ENCODE results near the gene SLC2A13. TPM values are rescaled to one million over a fixed set of nuclear protein-coding genes. Genes with fewer than 3 reads are reported as not detected.

The SLC2A13 gene
- total RNA-seq, 1 donor from 2014 or later: 7.4 TPM

GRCh38 chr12:39946361-39947280, 159.3 kb downstream of the SLC2A13 start:
- Mint-ChIP-seq H3K4me1 (no peaks in the 10 kb centered on the region), H3K36me3 (no peaks in the 10 kb centered on the region), H3K9me3 (peaks cover 24% of the 10 kb centered on the region), H3K27me3 (ENCODE audit: low read depth) (no peaks in the 10 kb centered on the region), H3K4me3 (no peak overlapping the region), H3K27ac (no peak overlapping the region)
- no peak for DNase-seq (ENCODE audit: low spot score in 2 of 2, unreplicated experiment in 2 of 2)
- TF ChIP-seq CTCF (IDR thresholded peaks at IDR 0.05; ENCODE audit: unreplicated experiment): no peak

GRCh38 chr12:39937119-39937518, 168.8 kb downstream of the SLC2A13 start:
- Mint-ChIP-seq H3K27me3 (ENCODE audit: low read depth) (no peaks in the 10 kb centered on the region), H3K36me3 (no peaks in the 10 kb centered on the region), H3K4me3 (no peak overlapping the region), H3K4me1 (no peaks in the 10 kb centered on the region), H3K9me3 (peaks cover 15% of the 10 kb centered on the region), H3K27ac (no peak overlapping the region)
- TF ChIP-seq CTCF (IDR thresholded peaks at IDR 0.05; ENCODE audit: unreplicated experiment): no peak
- DNase-seq (ENCODE audit: low spot score in 2 of 2, unreplicated experiment in 2 of 2): no peak

- peaks cover 2% of the 10 kb centered on the region for H3K9me3 Mint-ChIP-seq
- no peak for DNase-seq (ENCODE audit: low spot score in 2 of 2, unreplicated experiment in 2 of 2)
- no peak overlapping the region for H3K4me3 Mint-ChIP-seq
- TF ChIP-seq CTCF (IDR thresholded peaks at IDR 0.05; ENCODE audit: unreplicated experiment): no peak
- H3K27me3 Mint-ChIP-seq (ENCODE audit: low read depth): no peaks in the 10 kb centered on the region
- no peaks in the 10 kb centered on the region for H3K36me3 Mint-ChIP-seq
- no peak overlapping the region for H3K27ac Mint-ChIP-seq
- peaks cover 3% of the 10 kb centered on the region for H3K4me1 Mint-ChIP-seq
Measured at GRCh38 chr12:39935839-39936238, 170.0 kb downstream of the SLC2A13 start.

- no peaks in the 10 kb centered on the region for H3K27me3 Mint-ChIP-seq (ENCODE audit: low read depth)
- no peaks in the 10 kb centered on the region for H3K36me3 Mint-ChIP-seq
- no peaks in the 10 kb centered on the region for H3K9me3 Mint-ChIP-seq
Measured at GRCh38 chr12:39935275-39935674, 170.6 kb downstream of the SLC2A13 start.

DNA sequence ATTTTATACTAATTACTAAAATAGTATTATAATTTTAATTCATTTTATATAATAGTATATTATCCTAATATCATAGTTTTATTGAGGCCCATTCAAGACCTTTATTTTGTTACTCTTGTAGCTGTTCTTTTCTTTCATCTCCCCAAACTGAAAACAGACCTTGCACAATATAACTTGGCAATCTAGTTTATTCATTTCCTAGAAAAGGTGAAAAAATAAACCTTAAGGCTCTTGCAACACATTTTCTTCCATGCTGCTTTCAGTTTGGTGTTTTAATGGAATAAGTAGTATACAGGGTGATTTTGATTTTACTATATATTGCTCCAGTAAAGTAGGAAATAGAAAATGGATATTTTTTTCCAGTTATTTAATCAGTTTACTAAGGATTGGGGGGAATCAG, 174.0 kb downstream of the SLC2A13 start:
- no peak overlapping the region for H3K4me3 Mint-ChIP-seq
- no peaks in the 10 kb centered on the region for H3K9me3 Mint-ChIP-seq
- DNase-seq (ENCODE audit: low spot score in 2 of 2, unreplicated experiment in 2 of 2): no peak
- peaks cover 8% of the 10 kb centered on the region for H3K4me1 Mint-ChIP-seq
- no peaks in the 10 kb centered on the region for H3K27me3 Mint-ChIP-seq (ENCODE audit: low read depth)
- no peaks in the 10 kb centered on the region for H3K36me3 Mint-ChIP-seq
- TF ChIP-seq CTCF (IDR thresholded peaks at IDR 0.05; ENCODE audit: unreplicated experiment): no peak
- no peak overlapping the region for H3K27ac Mint-ChIP-seq

More at GRCh38 chr12:39935275-39935674, 170.6 kb downstream of the SLC2A13 start:
- DNase-seq (ENCODE audit: low spot score in 2 of 2, unreplicated experiment in 2 of 2): no peak
- peaks cover 3% of the 10 kb centered on the region for H3K4me1 Mint-ChIP-seq
- no peak overlapping the region for H3K4me3 Mint-ChIP-seq
- TF ChIP-seq CTCF (IDR thresholded peaks at IDR 0.05; ENCODE audit: unreplicated experiment): no peak
- no peak overlapping the region for H3K27ac Mint-ChIP-seq
